HG02970 (cell line): ENCODE data around the gene IL1A.

Experiments
- ATAC-seq: cut with Tn5 transposase; IDR thresholded peaks from one replicate; pipeline ENCODE4 v1.9.1; 2021; ENCODE audit warnings: mild to moderate bottlenecking, moderate library complexity, moderate number of reproducible peaks; ENCODE audit not compliant: unreplicated experiment, low FRiP score

Gene IL1A

DNA sequence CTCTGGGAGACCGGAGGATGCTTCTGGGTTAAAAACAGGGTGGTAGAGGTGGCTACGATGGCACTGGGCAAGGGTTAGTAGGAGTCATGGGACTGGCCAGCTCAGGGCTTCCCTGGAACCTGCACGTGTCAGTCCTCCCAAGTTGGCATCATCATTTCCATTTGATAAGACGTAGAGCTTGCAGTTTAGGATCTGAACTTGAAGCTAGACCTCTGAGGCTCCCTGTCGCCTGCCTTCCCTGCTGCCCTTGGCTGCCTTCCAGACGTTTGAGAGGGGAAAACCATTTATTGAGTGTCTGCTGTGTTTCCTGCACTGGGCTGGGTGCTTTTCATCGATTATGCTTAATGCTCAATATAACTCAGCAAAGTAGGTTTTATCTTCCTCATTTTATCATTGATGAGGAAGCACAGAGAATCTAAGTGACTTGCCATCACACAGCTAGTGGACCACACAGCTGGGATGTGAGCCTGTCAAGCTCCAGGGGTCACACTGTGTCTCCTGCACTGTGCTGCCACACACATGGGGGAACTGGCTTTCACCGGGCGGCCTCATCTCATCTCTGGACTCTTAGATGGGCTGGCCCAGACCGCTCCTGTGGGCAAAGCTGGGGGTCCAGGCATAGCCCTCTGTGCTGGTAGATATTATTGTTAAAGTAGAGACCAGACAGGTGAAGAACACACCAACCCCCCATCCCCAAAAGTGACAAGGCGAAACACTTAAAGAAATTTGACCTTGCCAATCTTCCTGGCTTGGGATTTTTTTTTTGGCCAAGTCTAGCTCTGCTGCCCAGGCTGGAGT lies 55.7 kb downstream of the IL1A start:
- no peak for ATAC-seq

DNA sequence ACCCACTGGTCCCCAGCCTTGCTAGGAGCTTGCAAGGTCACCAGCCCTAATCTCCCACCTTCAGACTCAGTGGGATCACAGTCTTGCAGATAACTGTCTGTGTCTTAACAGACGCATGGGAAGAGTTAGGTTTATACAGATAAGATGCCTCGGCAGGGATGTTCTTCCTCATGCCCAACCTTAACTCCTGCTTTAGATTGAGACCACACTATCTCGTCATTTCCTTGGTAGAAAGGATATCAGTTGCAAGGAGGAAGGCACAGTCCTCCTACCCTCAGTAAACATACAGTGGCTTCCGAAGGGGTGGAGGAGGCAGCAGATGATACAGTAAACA lies 56.3 kb downstream of the IL1A start:
- ATAC-seq, result no peak

DNA sequence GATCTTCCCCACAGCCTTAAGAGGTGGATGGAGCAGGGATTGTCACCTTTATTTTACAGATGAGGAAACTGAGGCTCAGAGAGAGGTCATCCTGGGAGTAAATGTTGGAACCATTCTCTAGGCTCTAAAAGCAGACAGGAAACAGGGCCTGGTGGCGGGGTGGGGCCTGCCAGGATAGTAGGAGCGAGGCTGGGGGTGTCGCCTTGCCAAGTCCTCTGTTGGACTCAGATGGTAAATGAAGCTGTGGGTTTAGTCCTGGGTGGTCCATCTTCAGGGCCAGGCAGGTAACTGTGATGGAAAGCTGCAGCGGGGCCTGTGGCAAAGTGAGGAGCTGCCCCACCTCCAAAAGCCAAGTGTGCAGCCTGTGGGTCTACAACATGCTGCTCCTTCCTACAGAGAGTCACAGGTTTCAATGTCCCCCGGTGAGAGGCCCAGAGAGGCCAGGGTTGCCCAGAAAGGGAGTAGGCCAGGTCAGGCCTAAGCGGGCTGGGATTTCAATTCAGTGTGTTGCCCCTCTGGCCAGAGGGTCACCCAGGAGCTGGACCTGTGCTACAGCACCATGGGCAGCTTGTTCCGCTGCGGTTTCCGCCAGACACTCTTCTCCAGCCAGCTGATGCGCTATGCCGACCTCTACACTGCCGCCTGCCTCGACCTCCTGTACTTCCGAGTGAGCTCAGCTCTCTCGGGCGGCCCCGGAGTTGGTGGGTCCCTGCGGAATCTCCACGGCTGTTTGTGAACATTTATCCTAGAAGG lies 56.8 kb downstream of the IL1A start:
- no peak for ATAC-seq

DNA sequence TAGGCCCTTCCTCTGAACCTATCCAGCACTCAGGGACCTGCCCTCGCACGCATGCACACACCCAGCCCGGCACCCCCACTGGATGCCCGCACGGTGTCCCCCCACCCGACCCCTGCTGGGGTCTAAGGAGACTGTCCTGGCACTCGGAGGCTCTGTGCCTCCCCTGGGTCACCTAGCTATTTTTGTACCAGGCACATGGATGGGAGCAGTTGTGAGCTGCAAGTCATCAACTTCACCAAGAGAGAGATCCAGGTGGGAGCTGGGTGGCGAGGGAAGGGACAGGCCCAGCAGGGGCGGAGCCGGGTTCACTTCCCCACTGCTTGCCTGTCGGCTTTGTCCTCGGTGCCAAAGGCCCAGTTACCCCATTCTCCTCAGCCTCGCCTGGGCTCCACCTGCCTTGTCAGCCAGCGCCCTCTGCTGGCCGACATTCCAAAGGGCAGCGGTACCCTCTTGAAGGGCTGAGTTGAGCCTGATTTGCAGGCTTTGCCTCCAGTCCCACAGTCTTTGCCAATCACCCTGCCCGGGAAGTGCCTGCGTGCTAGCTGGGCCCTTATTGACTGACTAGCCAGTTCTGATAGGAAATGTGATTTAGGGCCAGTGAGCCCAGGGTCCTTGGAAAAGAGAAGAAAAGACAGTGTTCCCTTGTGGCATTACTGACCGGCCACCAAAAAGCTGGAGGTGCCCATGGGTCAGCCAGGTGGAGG lies 57.7 kb downstream of the IL1A start:
- peak; percentile 78 for ATAC-seq

DNA sequence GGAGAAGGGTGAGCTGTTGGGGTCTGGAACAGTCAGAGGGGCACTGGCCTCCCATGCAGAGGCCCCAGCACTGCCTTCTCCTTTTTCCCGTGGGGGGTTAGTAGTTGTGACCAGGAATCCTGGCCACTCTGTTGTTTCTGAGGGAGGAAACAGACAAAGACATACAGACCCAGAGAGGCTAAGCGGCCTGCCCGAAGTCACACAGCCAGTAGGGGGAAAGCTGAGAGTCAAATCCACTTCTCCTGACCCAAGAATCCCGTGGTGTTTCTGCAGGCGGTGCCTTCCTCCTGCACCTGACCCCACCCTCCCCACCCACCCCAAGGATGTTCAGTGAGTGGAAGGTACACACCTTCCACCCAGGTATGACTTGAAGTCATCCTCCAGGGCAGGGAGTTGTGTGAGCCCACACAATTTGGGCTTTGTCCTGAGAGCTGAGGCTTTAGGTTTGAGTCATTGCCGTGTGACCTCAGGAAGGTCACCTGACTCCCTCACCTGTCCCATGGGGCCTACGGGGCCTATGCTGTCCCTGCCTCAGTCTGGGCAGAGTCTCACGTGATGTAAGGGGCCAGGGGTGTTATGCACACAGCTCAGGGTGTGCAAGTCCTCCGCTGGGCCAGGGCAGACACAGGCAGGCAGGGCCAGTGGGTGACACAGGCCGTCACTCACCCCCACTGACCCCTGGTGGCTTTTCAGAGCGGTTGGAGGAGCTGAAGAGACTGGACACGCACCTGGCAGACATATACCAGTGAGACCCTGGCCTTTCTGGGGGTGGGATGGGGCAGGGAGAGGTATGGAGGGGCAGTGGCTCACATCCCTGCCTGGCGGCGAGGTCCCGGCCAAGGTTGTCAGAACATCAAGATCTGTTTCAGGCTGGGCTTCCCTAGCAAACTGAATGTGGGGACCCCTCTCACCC lies 58.5 kb downstream of the IL1A start:
- ATAC-seq, result peak; percentile 30

DNA sequence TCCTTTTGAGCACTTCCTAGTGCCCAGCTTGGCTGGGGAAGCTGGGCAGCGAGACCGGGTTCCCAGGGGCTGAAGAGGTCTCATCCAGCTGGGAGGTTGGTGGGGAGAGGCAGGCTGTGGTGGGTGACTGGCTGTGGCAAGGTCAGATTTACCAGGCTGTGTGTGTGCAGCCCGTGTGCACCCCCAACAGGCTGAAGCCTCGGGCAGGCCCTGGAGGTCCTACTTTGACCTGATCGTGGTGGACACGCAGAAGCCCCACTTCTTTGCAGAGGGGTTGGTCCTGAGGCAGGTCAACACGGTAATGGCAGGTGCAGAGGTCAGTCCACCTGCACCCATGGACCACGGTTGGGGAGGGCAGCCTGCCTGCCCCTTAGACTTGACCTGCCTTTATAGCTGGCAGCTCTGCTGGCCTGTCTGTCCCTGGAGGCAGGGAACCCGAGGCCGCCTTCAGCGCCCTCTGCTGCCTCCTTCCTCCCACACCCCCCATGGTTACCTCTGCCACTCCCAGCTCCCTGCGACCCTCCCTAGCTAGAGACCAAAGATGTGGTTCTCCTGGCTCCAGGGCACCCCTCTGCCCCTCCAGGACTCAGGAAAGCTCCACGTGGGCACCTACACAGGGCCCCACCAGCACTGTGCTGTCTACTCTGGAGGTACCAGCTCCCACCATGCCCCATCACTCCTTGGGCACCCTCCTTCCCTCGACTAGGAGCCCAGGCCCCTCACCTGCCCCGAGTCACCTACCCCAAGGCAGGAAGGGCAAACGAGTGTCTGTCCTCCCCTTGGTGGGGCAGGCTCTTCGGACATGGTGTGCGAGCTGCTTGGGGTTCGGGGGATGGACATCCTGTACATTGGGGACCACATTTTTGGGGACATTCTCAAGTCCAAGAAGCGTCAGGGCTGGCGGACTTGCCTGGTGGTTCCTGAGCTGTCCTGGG lies 59.4 kb downstream of the IL1A start:
- no peak for ATAC-seq

DNA sequence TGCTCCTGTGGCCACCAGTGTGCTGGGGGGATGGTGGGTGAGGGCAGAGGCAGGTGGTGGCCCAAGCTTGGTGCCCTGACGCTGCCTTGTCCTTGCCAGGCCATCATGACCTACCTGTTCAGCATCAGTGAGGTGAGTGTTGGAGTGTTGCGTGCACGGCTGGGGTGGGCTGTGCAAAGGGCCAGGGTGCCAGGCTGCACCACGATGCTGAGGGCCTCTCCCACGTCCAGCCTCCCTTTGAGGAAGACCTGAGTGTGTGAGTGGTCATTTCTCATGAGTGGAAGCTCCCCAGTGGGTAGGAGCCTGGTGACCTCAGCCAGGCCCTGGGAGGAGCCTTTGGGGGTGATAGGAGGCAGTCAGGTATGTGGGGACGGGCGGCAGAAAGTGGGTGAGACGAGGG lies 60.3 kb downstream of the IL1A start:
- no peak for ATAC-seq
